H1 (cell line): ENCODE measurements around the gene STX8.

Experiments
- CBX5 ChIP-seq: fragments of 300-800, 300-1000 bp; sonication (generic); IDR thresholded peaks from 2 replicates; pipeline ENCODE4 v1.7.1; 2016; ENCODE audit warnings: antibody characterized with exemption, low read length, low read depth
- CHD2 ChIP-seq: IDR thresholded peaks from 2 replicates; pipeline ENCODE4 v1.6.1; 2012; ENCODE audit warnings: low read length, improper control_type of control experiment
- CTCF ChIP-seq, 3 experiments: IDR thresholded peaks; 1 replicate in 2 of 3; 2 replicates in 1 of 3; pipeline versions ENCODE4 v1.5.1 to v1.6.1; 2011; ENCODE audit warnings: low read length in 3 of 3, mild to moderate bottlenecking in 3 of 3, inconsistent platforms in 2 of 3, low read depth in 1 of 3, moderate library complexity in 1 of 3; ENCODE audit not compliant: insufficient read depth in 1 of 3; ENCODE audit errors: control extremely low read depth in 1 of 3
- GABPA ChIP-seq: IDR thresholded peaks from 2 replicates; pipeline ENCODE4 v1.6.1; 2011; ENCODE audit warnings: mild to moderate bottlenecking, low read length, moderate library complexity, borderline replicate concordance; ENCODE audit not compliant: insufficient read depth
- JUND ChIP-seq: IDR thresholded peaks from 2 replicates; pipeline ENCODE4 v1.6.1; 2011; ENCODE audit warnings: mild to moderate bottlenecking, improper control_type of control experiment, low read length
- POLR2AphosphoS5 ChIP-seq: IDR thresholded peaks from 2 replicates; pipeline ENCODE4 v1.6.1; 2011; ENCODE audit warnings: low read depth, low read length
- RAD21 ChIP-seq, 2 experiments: IDR thresholded peaks in 1 of 2; conservative IDR thresholded peaks in 1 of 2; 2 replicates each; pipeline ENCODE4 v1.6.1; 2011; ENCODE audit warnings: low read depth in 2 of 2, low read length in 2 of 2, improper control_type of control experiment in 1 of 2, inconsistent platforms in 1 of 2, mild to moderate bottlenecking in 1 of 2, moderate library complexity in 1 of 2
- SIN3A ChIP-seq, 2 experiments: IDR thresholded peaks in 1 of 2; conservative IDR thresholded peaks in 1 of 2; 2 replicates each; pipeline ENCODE4 v1.6.1; 2011 to 2012; ENCODE audit warnings: low read length in 2 of 2, improper control_type of control experiment in 1 of 2, low read depth in 1 of 2, mild to moderate bottlenecking in 1 of 2
- TCF12 ChIP-seq: IDR thresholded peaks from 2 replicates; pipeline ENCODE4 v1.6.1; 2011; ENCODE audit warnings: low read depth, mild to moderate bottlenecking, low read length
- YY1 ChIP-seq: IDR thresholded peaks from 2 replicates; pipeline ENCODE4 v1.6.1; 2011; ENCODE audit warnings: low read depth, mild to moderate bottlenecking, low read length

GRCh38 chr17:9206410-9206703, 369.3 kb downstream of the STX8 start:
- TF ChIP-seq RAD21 (IDR thresholded peaks at IDR 0.05 in 1 of 2, conservative IDR thresholded peaks at IDR 0.05 in 1 of 2; ENCODE audit: low read depth in 2 of 2, low read length in 2 of 2) (no peak), CTCF (IDR thresholded peaks at IDR 0.05; ENCODE audit: control extremely low read depth in 1 of 3, insufficient read depth in 1 of 3, low read depth in 1 of 3, low read length in 3 of 3) (no peak), SIN3A (conservative IDR thresholded peaks at IDR 0.05 in 1 of 2, IDR thresholded peaks at IDR 0.05 in 1 of 2; ENCODE audit: low read depth in 1 of 2, low read length in 2 of 2) (no peak), CBX5 (no peak), POLR2AphosphoS5 (no peak), TCF12 (no peak), JUND (no peak), CHD2 (no peak), YY1 (no peak), GABPA (no peak)
